Mesodermal cell (in vitro differentiated cells): ENCODE results near the gene UQCRC2.

Experiments used
- H3K27ac ChIP-seq: 2 replicates; pipeline ENCODE4 v1.7.0; 2013; ENCODE audit warnings: mild to moderate bottlenecking, low read depth, low read length, moderate library complexity; ENCODE audit not compliant: severe bottlenecking
- H3K36me3 ChIP-seq: 2 replicates; pipeline ENCODE4 v1.7.1; 2013; ENCODE audit warnings: mild to moderate bottlenecking, low read length, moderate library complexity; ENCODE audit not compliant: control insufficient read depth, insufficient read depth
- H3K4me1 ChIP-seq: one replicate; pipeline ENCODE4 v1.7.1; 2013; ENCODE audit warnings: mild to moderate bottlenecking, low read length; ENCODE audit not compliant: insufficient read depth, control insufficient read depth, poor library complexity, severe bottlenecking
- H3K4me3 ChIP-seq: 2 replicates; pipeline ENCODE4 v1.7.0; 2013; ENCODE audit warnings: low read length, control low read depth, mild to moderate bottlenecking; ENCODE audit not compliant: insufficient read depth, poor library complexity, severe bottlenecking; ENCODE audit errors: extremely low read depth
- H3K9me3 ChIP-seq: 2 replicates; pipeline ENCODE4 v1.7.1; 2013; ENCODE audit warnings: mild to moderate bottlenecking, low read length, moderate library complexity; ENCODE audit not compliant: control insufficient read depth
- WGBS, 2 experiments: methylation state at CpG; one replicate each; pipeline ENCODE4 v1.1.5; 2013; ENCODE audit warnings: missing lambda C conversion rate in 2 of 2; ENCODE audit not compliant: insufficient coverage in 2 of 2; 5-methylcytosine and 5-hydroxymethylcytosine counted together

UQCRC2 gene

GRCh38 chr16:21980032-21980431 lies 26.9 kb downstream of the UQCRC2 start:
- no peak overlapping the region for H3K27ac ChIP-seq
- no peaks in the 10 kb centered on the region for H3K9me3 ChIP-seq
- 100% methylated on average over 4 of the region's 4 CpGs for WGBS, 2 experiments
- H3K4me1 ChIP-seq, result no peaks in the 10 kb centered on the region
- no peak overlapping the region for H3K4me3 ChIP-seq
- peaks cover 93% of the 10 kb centered on the region for H3K36me3 ChIP-seq

- no peak overlapping the region for H3K4me3 ChIP-seq
- peaks cover 91% of the 10 kb centered on the region for H3K36me3 ChIP-seq
- no peak overlapping the region for H3K27ac ChIP-seq
- WGBS, 2 experiments, result 94 to 100% methylated on average over 3 to 4 of the region's 5 CpGs
- H3K4me1 ChIP-seq, result no peaks in the 10 kb centered on the region
- no peaks in the 10 kb centered on the region for H3K9me3 ChIP-seq
Observed at GRCh38 chr16:21982108-21982507, 28.9 kb downstream of the UQCRC2 start.

GRCh38 chr16:21984062-21984461 lies 30.9 kb downstream of the UQCRC2 start:
- no peak overlapping the region for H3K27ac ChIP-seq
- peaks cover 71% of the 10 kb centered on the region for H3K36me3 ChIP-seq
- 92 to 100% methylated on average over 1 of the region's 3 CpGs for WGBS, 2 experiments
- H3K4me3 ChIP-seq, result no peak overlapping the region
- H3K9me3 ChIP-seq, result no peaks in the 10 kb centered on the region
- H3K4me1 ChIP-seq, result no peaks in the 10 kb centered on the region

GRCh38 chr16:21985524-21985923 lies 32.4 kb downstream of the UQCRC2 start:
- peaks cover 57% of the 10 kb centered on the region for H3K36me3 ChIP-seq
- no peak overlapping the region for H3K4me3 ChIP-seq
- no peak overlapping the region for H3K27ac ChIP-seq
- no peaks in the 10 kb centered on the region for H3K4me1 ChIP-seq
- no peaks in the 10 kb centered on the region for H3K9me3 ChIP-seq

- Histone ChIP-seq H3K9me3 (no peaks in the 10 kb centered on the region), H3K36me3 (peaks cover 45% of the 10 kb centered on the region), H3K4me3 (no peak overlapping the region), H3K27ac (no peak overlapping the region), H3K4me1 (no peaks in the 10 kb centered on the region)
- 86 to 92% methylated on average over 2 to 4 of the region's 4 CpGs for WGBS, 2 experiments
Observed at GRCh38 chr16:21986692-21987246, 33.6 kb downstream of the UQCRC2 start.

- peaks cover 38% of the 10 kb centered on the region for H3K36me3 ChIP-seq
- no peak overlapping the region for H3K27ac ChIP-seq
- no peaks in the 10 kb centered on the region for H3K4me1 ChIP-seq
- WGBS, 2 experiments, result 80 to 88% methylated on average over 2 of the region's 2 CpGs
- H3K4me3 ChIP-seq, result no peak overlapping the region
- no peaks in the 10 kb centered on the region for H3K9me3 ChIP-seq
Observed at GRCh38 chr16:21987498-21987897, 34.3 kb downstream of the UQCRC2 start.

GRCh38 chr16:21989133-21989532 lies 36.0 kb downstream of the UQCRC2 start:
- Histone ChIP-seq H3K4me1 (no peaks in the 10 kb centered on the region), H3K36me3 (peaks cover 26% of the 10 kb centered on the region), H3K27ac (no peak overlapping the region), H3K4me3 (no peak overlapping the region), H3K9me3 (no peaks in the 10 kb centered on the region)
- WGBS, 2 experiments, result 91 to 94% methylated on average over 4 to 5 of the region's 5 CpGs

- Histone ChIP-seq H3K4me3 (no peak overlapping the region), H3K9me3 (no peaks in the 10 kb centered on the region), H3K36me3 (peaks cover 21% of the 10 kb centered on the region), H3K4me1 (no peaks in the 10 kb centered on the region), H3K27ac (no peak overlapping the region)
- 90 to 100% methylated on average over 1 to 2 of the region's 2 CpGs for WGBS, 2 experiments
Observed at GRCh38 chr16:21989751-21990150, 36.6 kb downstream of the UQCRC2 start.

GRCh38 chr16:21990381-21990944 lies 37.3 kb downstream of the UQCRC2 start:
- Histone ChIP-seq H3K9me3 (no peaks in the 10 kb centered on the region), H3K4me3 (no peak overlapping the region), H3K36me3 (peaks cover 13% of the 10 kb centered on the region), H3K4me1 (no peaks in the 10 kb centered on the region), H3K27ac (no peak overlapping the region)
- no CpG with 5 or more reads among the region's 3 CpGs for WGBS, 2 experiments

GRCh38 chr16:21991621-21992020 lies 38.5 kb downstream of the UQCRC2 start:
- Histone ChIP-seq H3K27ac (no peak overlapping the region), H3K9me3 (no peaks in the 10 kb centered on the region), H3K4me3 (no peak overlapping the region), H3K4me1 (no peaks in the 10 kb centered on the region), H3K36me3 (peaks cover 5% of the 10 kb centered on the region)
- WGBS, 2 experiments, result 90% methylated on average over 2 to 4 of the region's 6 CpGs

GRCh38 chr16:21994856-21995465 lies 41.8 kb downstream of the UQCRC2 start:
- H3K4me1 ChIP-seq, result no peaks in the 10 kb centered on the region
- no peak overlapping the region for H3K4me3 ChIP-seq
- no peak overlapping the region for H3K27ac ChIP-seq
- H3K36me3 ChIP-seq, result no peaks in the 10 kb centered on the region
- H3K9me3 ChIP-seq, result no peaks in the 10 kb centered on the region
- 73 to 86% methylated on average over 4 to 8 of the region's 13 CpGs for WGBS, 2 experiments
